GM12892 (cell line): ENCODE measurements around the gene FKBP14.

Experiments used
- POLR2A ChIP-seq: IDR thresholded peaks from 2 replicates; pipeline ENCODE4 v1.6.1; 2011; ENCODE audit warnings: low read depth, low read length, control low read depth
- POLR2AphosphoS5 ChIP-seq: IDR thresholded peaks from 2 replicates; pipeline ENCODE4 v1.6.1; 2011; ENCODE audit warnings: low read depth, low read length, control low read depth
- TAF1 ChIP-seq: IDR thresholded peaks from 2 replicates; pipeline ENCODE4 v1.6.1; 2011; ENCODE audit warnings: low read depth, mild to moderate bottlenecking, control low read depth, low read length, borderline replicate concordance

- TF ChIP-seq POLR2AphosphoS5 (no peak), POLR2A (no peak), TAF1 (no peak)
Measured at GRCh38 chr7:30069096-30069867, 42.8 kb upstream of the FKBP14 start.
